ENCODE measurements around the gene JPH4.
A peak's percentile ranks its signal among the peaks of the same experiment; 100 is the strongest.

JPH4 gene

GRCh38 chr14:23556700-23557440 is 21.7 kb downstream of the JPH4 start:
- no peak for TF ChIP-seq CTCF (IDR thresholded peaks at IDR 0.05; ENCODE audit: low read depth, low read length)
- peak overlapping the region; percentile 86 for H3K4me3 ChIP-seq (ENCODE audit: low read depth, low read length)

GRCh38 chr14:23555882-23556699 is 22.5 kb downstream of the JPH4 start, which contains the start of gene THTPA:
Gene THTPA (plus strand): TSS chr14:23556271. CDS start chr14:23556758, 487 bp downstream.
- TF ChIP-seq CTCF (IDR thresholded peaks at IDR 0.05; ENCODE audit: low read depth, low read length), result no peak
- H3K4me3 ChIP-seq (ENCODE audit: low read depth, low read length), result peak within 1 kb of the TSS; percentile 86

- H3K4me3 ChIP-seq (ENCODE audit: low read depth, low read length), result peak overlapping the region; percentile 86
- no peak for TF ChIP-seq CTCF (IDR thresholded peaks at IDR 0.05; ENCODE audit: low read depth, low read length)
Observed at GRCh38 chr14:23555533-23555881, 23.1 kb downstream of the JPH4 start.

GRCh38 chr14:23551266-23552028 is 27.1 kb downstream of the JPH4 start, which contains the start of gene ZFHX2:
Gene ZFHX2 (minus strand): TSS chr14:23551765. CDS start chr14:23535325, 16,440 bp downstream.
- H3K4me3 ChIP-seq (ENCODE audit: low read depth, low read length), result peak within 1 kb of the TSS; percentile 54
- no peak for TF ChIP-seq CTCF (IDR thresholded peaks at IDR 0.05; ENCODE audit: low read depth, low read length)

GRCh38 chr14:23550812-23551265 is 27.8 kb downstream of the JPH4 start:
- no peak for TF ChIP-seq CTCF (IDR thresholded peaks at IDR 0.05; ENCODE audit: low read depth, low read length)
- peak overlapping the region; percentile 54 for H3K4me3 ChIP-seq (ENCODE audit: low read depth, low read length)

- peak overlapping the region; percentile 54 for H3K4me3 ChIP-seq (ENCODE audit: low read depth, low read length)
- TF ChIP-seq CTCF (IDR thresholded peaks at IDR 0.05; ENCODE audit: low read depth, low read length), result no peak
Observed at GRCh38 chr14:23550131-23550811, 28.3 kb downstream of the JPH4 start.

All from WI38 (cell line).